ENCODE results near the gene SPEM2. TPM values are rescaled to one million over a fixed set of nuclear protein-coding genes. Genes with fewer than 3 reads are reported as not detected.

The SPEM2 gene
- total and polyA plus RNA-seq, 2 experiments from 2014 or later: not detected

- Histone ChIP-seq H3K27ac (no peak within 1 kb of the TSS), H3K9me3 (ENCODE audit: low read depth) (no peaks in the 10 kb centered on the region), H3K4me1 (ENCODE audit: low read depth) (no peaks in the 10 kb centered on the region), H3K36me3 (peaks cover 9% of the 10 kb centered on the region), H3K4me3 (no peak within 1 kb of the TSS), H3K27me3 (no peaks in the 10 kb centered on the region)
- TF ChIP-seq CTCF (IDR thresholded peaks at IDR 0.05; ENCODE audit: low read depth, low read length): no peak
- no peak for DNase-seq (ENCODE audit: low read depth in 1 of 2, low spot score in 1 of 2)
Measured at GRCh38 chr17:7419819-7420610, 5.4 kb upstream of the SPEM2 start, which contains the start of gene SPEM1. Gene SPEM1 (plus strand): TSS chr17:7420324. CDS start chr17:7420385, 61 bp downstream.

GRCh38 chr17:7421186-7421585, 4.2 kb upstream of the SPEM2 start:
- Histone ChIP-seq H3K27ac (no peak overlapping the region), H3K4me1 (ENCODE audit: low read depth) (no peaks in the 10 kb centered on the region), H3K4me3 (no peak overlapping the region), H3K27me3 (no peaks in the 10 kb centered on the region), H3K9me3 (ENCODE audit: low read depth) (no peaks in the 10 kb centered on the region), H3K36me3 (peaks cover 5% of the 10 kb centered on the region)
- TF ChIP-seq CTCF (IDR thresholded peaks at IDR 0.05; ENCODE audit: low read depth, low read length): no peak
- no peak for DNase-seq (ENCODE audit: low read depth in 1 of 2, low spot score in 1 of 2)

DNA sequence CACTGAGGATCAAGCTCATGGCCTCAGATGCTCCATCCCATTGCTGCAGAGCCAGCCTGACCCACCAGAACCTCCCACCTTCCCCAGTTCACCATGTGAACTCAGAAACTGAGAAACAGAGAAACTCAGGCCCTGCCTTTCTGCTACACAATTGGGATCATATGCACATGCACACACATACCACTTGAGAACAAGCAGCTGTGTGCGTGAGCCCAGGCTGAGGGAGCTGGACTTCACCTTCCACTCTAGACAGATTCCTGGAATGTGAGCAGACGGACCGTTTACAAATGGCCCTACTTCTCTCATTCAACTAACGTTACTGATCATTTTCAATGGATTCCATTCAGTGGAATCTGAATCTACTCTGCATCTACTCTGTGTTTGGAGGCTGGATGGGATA, 1.7 kb upstream of the SPEM2 start:
- no peaks in the 10 kb centered on the region for H3K36me3 ChIP-seq
- no peaks in the 10 kb centered on the region for H3K27me3 ChIP-seq
- H3K4me3 ChIP-seq: no peak overlapping the region
- no peak overlapping the region for H3K27ac ChIP-seq
- no peaks in the 10 kb centered on the region for H3K4me1 ChIP-seq (ENCODE audit: low read depth)
- H3K9me3 ChIP-seq (ENCODE audit: low read depth): no peaks in the 10 kb centered on the region
- DNase-seq (ENCODE audit: low read depth in 1 of 2, low spot score in 1 of 2): no peak
- TF ChIP-seq CTCF (IDR thresholded peaks at IDR 0.05; ENCODE audit: low read depth, low read length): no peak

DNA sequence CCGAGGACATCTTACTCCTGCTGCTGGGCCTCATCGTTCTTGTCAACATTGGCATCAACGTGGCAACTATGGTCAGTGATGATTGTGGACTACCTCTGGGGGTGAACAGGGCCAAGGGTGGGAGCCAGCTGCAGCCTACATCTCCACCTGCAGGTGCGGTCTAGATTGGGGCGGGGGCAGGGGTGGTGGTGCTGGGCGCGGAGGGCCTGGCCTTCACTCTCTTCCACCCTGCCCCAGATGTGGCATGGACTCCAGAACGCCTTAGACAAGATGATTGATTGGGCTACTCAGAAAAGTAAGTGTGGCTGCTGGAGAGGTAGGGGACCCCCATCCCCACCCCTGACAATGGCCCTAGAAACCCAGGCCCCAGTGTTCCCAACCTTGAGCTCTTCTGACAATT, 340 bp downstream of the SPEM2 start:
- Histone ChIP-seq H3K9me3 (ENCODE audit: low read depth) (no peaks in the 10 kb centered on the region), H3K27ac (no peak overlapping the region), H3K4me3 (no peak overlapping the region), H3K27me3 (no peaks in the 10 kb centered on the region), H3K36me3 (no peaks in the 10 kb centered on the region), H3K4me1 (ENCODE audit: low read depth) (no peaks in the 10 kb centered on the region)
- TF ChIP-seq CTCF (IDR thresholded peaks at IDR 0.05; ENCODE audit: low read depth, low read length): no peak
- no peak for DNase-seq (ENCODE audit: low read depth in 1 of 2, low spot score in 1 of 2)

DNA sequence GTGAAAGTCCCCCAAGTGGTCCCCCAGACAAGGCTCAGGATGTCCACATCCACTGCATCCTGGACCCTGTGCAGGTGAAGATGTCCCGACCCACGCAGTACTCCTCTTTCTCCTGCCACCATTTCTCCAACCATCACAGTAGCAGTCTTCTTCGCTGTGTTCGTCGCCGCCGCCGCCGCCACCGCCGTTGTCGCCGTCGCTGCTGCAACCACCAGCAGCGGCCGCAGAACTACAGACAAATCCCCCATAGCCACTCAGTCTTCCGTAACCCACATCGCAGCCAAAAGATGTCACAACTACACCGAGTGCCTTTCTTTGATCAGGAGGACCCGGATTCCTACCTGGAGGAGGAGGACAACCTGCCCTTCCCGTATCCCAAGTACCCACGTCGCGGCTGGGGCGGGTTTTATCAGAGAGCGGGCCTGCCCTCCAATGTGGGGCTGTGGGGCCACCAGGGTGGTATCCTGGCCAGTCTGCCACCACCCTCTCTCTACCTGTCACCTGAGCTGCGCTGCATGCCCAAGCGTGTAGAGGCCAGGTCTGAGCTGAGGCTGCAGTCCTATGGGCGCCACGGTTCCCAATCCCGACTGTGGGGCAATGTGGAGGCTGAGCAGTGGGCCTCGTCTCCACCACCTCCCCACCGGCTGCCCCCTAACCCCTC, 917 bp downstream of the SPEM2 start:
- Histone ChIP-seq H3K9me3 (ENCODE audit: low read depth) (no peaks in the 10 kb centered on the region), H3K36me3 (no peaks in the 10 kb centered on the region), H3K4me3 (no peak overlapping the region), H3K4me1 (ENCODE audit: low read depth) (no peaks in the 10 kb centered on the region), H3K27me3 (no peaks in the 10 kb centered on the region), H3K27ac (no peak overlapping the region)
- DNase-seq (ENCODE audit: low read depth in 1 of 2, low spot score in 1 of 2): no peak
- TF ChIP-seq CTCF (IDR thresholded peaks at IDR 0.05; ENCODE audit: low read depth, low read length): no peak
